Measurements from ENCODE around the gene FGA.

GRCh38 chr4:154565704-154566103 lies 24.8 kb downstream of the FGA start:
- TF ChIP-seq, protein P1, sequence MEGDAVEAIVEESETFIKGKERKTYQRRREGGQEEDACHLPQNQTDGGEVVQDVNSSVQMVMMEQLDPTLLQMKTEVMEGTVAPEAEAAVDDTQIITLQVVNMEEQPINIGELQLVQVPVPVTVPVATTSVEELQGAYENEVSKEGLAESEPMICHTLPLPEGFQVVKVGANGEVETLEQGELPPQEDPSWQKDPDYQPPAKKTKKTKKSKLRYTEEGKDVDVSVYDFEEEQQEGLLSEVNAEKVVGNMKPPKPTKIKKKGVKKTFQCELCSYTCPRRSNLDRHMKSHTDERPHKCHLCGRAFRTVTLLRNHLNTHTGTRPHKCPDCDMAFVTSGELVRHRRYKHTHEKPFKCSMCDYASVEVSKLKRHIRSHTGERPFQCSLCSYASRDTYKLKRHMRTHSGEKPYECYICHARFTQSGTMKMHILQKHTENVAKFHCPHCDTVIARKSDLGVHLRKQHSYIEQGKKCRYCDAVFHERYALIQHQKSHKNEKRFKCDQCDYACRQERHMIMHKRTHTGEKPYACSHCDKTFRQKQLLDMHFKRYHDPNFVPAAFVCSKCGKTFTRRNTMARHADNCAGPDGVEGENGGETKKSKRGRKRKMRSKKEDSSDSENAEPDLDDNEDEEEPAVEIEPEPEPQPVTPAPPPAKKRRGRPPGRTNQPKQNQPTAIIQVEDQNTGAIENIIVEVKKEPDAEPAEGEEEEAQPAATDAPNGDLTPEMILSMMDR (IDR thresholded peaks at IDR 0.05): no peak
- TF ChIP-seq, protein P2, sequence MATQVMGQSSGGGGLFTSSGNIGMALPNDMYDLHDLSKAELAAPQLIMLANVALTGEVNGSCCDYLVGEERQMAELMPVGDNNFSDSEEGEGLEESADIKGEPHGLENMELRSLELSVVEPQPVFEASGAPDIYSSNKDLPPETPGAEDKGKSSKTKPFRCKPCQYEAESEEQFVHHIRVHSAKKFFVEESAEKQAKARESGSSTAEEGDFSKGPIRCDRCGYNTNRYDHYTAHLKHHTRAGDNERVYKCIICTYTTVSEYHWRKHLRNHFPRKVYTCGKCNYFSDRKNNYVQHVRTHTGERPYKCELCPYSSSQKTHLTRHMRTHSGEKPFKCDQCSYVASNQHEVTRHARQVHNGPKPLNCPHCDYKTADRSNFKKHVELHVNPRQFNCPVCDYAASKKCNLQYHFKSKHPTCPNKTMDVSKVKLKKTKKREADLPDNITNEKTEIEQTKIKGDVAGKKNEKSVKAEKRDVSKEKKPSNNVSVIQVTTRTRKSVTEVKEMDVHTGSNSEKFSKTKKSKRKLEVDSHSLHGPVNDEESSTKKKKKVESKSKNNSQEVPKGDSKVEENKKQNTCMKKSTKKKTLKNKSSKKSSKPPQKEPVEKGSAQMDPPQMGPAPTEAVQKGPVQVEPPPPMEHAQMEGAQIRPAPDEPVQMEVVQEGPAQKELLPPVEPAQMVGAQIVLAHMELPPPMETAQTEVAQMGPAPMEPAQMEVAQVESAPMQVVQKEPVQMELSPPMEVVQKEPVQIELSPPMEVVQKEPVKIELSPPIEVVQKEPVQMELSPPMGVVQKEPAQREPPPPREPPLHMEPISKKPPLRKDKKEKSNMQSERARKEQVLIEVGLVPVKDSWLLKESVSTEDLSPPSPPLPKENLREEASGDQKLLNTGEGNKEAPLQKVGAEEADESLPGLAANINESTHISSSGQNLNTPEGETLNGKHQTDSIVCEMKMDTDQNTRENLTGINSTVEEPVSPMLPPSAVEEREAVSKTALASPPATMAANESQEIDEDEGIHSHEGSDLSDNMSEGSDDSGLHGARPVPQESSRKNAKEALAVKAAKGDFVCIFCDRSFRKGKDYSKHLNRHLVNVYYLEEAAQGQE (IDR thresholded peaks at IDR 0.05; ENCODE audit: low read depth, low read length): no peak
- TF ChIP-seq RFX5 (IDR thresholded peaks at IDR 0.05; ENCODE audit: low read length) (no peak), EZH2phosphoT487 (IDR thresholded peaks at IDR 0.05; ENCODE audit: borderline replicate concordance, low read depth) (no peak)
